NCI-H69 (cell line): ENCODE results near the gene COL18A1.
A peak's percentile ranks its signal among the peaks of the same experiment; 100 is the strongest.

Source experiments
- DNase-seq: peaks from one replicate; lab custom pipeline; 2025; lab: John Stamatoyannopoulos, UW

The COL18A1 gene

DNA sequence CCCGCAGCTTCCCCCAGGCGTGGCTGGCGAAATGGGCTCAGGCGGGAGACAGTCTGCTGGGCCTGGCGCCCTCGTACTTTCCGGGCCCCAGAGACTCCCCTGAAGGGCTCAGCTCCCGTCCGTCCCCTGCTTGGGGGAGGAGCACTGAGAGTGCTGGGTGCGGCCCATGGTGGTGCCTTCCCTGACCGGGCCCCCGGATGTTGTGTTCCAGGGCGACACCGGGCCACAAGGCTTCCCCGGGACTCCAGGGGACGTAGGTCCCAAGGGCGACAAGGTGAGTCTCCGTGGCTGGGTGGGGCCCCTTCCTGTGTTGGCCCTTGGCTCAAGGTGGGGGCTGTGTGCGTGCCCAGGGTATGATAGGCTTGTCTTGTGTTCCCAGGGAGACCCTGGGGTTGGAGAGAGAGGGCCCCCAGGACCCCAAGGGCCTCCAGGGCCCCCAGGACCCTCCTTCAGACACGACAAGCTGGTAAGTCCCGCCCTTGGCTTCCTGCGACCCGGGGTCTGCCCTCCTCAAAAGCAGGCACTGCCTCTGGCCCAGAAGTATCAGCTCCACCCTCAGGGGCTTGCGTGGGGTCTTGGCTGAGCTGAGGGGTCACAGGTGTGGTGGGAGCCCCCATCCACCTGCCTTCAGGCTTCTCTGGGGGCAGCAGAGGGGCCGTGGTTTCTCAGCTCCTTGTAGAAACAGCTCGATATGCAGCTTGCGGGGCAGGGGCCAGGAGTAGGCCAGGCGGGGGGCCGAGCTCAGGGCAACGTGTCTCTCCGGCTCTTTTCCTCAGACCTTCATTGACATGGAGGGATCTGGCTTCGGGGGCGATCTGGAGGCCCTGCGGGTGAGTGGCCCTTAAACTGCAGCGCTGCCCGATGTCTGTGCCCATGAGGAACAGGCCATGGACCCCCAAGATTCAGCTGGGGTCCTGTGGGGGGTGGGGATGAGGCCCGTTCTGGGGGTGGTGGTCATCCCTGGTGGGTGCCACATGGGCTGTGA lies 75.0 kb downstream of the COL18A1 start:
- DNase-seq: no peak

DNA sequence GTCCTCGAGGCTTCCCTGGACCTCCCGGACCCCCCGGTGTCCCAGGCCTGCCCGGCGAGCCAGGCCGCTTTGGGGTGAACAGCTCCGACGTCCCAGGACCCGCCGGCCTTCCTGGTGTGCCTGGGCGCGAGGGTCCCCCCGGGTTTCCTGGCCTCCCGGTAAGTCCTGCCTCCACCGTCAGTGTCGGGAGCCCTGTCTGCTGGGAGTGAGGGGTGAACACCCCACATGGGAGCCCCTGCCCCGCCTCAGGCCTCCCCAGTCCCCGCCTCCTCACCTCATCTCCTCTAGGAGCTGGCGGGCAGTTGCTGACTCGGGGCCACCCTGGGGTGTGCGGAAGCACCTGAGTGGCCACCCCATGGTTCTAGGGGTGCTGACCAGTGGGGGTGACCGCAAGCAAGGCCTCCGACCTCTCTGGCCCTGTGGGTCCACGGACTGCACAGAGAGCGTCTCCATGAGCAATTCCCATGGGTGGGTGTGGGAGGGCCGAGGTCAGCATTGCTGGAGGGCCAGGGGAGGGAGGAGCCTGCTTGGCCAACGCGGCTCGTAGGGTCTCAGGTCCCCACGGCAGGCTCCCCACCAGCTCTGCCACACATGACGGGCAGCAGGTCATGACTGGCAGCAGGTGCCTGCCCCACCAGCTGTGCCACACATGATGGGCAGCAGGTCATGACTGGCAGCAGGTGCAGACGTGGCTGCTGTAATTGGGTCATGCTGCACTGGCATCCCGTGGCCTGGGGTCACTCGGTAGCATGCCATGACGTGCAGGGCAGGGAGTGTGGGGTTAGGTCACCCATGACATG lies 75.9 kb downstream of the COL18A1 start:
- no peak for DNase-seq

DNA sequence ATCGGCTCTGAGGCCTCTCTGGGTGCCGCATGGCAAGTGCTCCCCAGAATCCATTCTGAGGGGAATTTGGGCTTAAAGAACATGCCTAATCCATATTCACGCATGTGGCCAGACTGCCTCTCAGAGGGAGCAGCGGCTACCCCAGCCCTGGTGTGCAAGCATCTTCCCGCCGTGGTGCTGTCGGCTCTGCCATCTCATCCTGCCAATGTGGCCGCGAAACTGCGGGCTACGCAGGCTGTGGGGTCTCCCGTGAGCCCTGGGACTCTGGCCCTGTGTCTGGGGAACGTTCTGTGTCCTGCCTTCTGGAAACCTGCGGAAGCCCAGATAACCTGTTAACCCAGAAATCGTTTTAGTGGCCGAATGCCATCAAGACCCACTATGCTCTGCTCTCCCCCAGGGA lies 76.6 kb downstream of the COL18A1 start:
- no peak for DNase-seq

GRCh38 chr21:45481977-45482898 lies 77.3 kb downstream of the COL18A1 start:
- no peak for DNase-seq

GRCh38 chr21:45482899-45483821 lies 78.2 kb downstream of the COL18A1 start:
- DNase-seq: no peak

- no peak for DNase-seq
These were observed 79.4 kb downstream of the COL18A1 start for GRCh38 chr21:45484318-45484717.

DNA sequence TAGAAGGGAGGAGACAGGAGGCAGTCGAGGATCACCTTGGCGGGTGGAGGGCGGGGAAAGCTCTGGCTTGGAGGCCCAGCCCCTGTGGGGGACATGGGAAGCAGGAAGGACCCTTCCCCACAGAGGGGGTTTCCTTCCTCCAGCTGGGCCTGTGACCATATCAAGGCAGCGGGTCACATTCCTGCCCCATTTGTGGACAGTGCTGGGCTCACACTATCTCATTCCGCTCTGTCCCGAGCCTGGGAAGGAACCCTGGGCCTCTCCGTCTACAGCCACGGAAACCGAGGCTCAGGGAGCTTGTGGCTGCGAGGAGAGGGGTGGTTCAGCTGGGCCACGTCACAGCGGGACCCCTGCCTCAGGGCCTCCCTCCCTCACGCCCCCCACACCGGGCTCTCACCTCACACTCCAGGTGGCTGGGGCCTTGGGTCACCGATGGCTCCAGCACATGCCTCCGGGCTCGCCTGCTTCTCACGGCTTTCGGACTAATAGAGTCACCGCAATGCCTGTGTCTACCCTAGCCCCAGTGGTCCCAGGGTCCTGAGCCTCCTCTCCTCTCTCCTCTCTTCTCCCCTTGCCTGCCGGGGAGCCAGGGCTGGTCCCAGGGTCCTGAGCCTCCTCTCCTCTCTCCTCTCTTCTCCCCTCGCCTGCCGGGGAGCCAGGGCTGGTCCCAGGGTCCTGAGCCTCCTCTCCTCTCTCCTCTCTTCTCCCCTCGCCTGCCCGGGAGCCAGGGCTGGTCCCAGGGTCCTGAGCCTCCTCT lies 80.9 kb downstream of the COL18A1 start:
- no peak for DNase-seq

- no peak for DNase-seq
These were observed 81.6 kb downstream of the COL18A1 start for GRCh38 chr21:45486443-45487160.

DNA sequence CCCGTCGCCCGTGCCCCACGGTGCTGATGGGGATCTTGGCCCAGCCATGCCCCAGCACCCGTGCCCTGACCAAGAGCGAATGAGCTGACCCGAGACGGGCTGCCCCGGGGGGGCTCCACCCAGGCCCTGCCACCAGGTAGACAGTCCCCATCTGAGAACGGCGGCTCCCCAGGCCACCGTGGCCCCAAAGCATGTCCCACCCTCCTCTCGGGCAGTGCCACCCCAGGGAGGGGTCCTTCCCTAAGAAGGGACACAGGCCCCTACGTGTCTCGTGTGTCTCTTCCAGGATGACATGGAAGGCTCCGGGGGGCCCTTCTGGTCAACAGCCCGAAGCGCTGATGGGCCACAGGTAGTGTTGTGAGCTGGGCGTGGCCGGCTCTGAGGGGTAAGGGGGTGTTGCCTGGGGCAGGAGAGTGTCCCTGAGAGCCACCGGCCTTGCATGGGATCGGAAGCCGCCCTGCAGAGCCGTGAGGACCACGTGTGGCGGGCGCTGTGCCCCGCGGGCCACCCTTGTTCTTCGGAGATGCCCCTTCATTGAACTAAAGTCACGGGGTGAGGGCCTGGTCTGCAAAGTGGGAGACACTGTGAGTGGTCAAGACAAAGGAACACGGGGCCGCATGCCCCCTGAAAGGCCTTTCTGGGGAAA lies 82.3 kb downstream of the COL18A1 start:
- no peak for DNase-seq

DNA sequence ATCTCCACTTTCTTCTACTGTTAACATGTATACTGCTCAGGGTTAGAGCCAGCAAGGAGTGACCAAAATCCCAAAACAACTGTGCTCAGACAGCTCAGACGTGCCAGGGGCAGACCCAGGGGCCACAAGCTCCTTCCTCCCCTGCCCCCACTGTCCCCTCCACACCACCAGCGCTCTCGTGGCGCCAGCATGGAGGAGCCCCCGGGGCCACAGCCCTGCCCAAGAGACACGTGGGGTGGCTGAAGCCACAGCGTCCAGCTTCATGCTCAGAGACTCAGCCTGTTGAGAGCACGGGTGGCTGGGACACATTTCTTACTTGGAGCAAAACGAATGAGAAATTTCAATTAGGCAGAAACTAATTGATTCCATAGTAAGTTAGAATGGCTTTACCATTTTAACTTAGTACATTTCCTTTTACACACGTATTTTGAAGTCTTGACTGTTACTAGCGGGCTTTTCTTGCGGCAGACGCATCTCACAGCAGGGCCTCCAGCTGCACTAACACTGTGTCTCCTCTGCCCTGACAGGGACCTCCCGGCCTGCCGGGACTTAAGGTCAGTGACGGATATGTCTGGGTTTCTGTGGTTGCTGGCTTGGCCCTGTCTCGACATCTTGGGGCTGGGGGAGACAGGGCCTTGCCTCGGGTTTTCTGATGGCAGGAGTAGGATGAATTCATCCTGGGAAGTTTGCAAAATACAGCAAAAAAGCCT lies 83.1 kb downstream of the COL18A1 start:
- DNase-seq: no peak

- peak; percentile 78 for DNase-seq
These were observed 84.2 kb downstream of the COL18A1 start for GRCh38 chr21:45488931-45489721.

DNA sequence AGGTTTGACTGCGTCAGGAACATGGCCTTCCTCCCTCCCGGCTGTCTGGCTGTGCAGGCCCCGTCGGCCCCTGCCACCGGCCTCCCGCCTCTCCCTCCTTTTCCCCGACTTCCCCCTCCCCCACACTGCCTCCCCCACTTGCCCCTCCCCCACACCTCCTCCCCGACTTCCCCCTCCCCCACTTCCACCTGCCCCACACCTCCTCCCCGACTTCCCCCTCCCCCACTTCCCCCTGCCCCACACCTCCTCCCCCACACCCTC lies 84.7 kb downstream of the COL18A1 start:
- no peak for DNase-seq

DNA sequence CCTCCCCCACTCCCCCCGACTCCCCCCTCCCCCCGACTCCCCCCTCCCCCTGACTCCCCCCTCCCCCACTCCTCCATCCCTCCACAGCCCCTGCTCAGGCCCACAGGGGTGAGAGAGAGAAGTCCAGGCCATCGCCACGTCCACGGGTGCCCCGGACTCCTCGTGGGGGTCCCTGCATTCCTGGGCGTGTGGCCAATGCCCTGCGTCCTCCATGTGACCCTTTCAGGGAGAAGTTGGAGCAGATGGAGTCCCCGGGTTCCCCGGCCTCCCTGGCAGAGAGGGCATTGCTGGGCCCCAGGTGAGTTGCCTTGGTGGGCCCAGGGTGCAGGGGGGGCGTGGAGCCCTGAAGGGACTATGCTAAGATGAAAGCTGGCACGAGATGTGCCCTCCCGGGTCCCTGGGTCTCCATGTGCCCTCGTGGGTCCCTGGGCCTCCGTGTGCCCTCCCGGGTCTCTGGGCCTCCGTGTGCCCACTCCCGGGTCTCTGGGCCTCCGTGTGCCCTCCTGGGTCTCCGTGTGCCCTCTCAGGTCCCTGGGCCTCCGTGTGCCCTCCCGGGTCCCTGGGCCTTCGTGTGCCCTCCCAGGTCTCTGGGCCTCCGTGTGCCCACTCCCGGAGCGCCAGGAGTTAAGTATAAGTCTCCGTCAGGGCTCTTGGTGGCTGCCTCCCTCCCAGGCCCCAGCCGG lies 85.2 kb downstream of the COL18A1 start:
- DNase-seq: no peak

DNA sequence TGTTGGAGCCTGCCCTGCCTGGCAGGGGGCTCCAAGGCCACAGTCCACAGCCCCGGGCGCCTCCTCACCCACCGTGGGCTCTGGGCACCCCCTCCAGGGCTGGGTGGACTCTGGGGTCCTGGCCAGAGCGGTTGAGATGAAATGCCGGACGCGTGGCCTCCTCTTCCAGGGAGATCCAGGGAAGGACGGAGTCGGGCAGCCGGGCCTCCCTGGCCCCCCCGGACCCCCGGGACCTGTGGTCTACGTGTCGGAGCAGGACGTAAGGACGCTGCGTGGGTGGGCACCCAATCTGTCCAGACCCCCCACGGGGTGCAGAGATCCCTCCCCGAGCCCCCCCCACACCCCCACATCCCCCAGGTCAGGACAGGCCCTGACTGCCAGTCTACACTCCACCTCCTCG lies 86.1 kb downstream of the COL18A1 start:
- DNase-seq: no peak

- DNase-seq: no peak
These were observed 86.7 kb downstream of the COL18A1 start for GRCh38 chr21:45491623-45492022.

- no peak for DNase-seq
These were observed 87.8 kb downstream of the COL18A1 start for GRCh38 chr21:45492765-45493164.

- DNase-seq: no peak
These were observed 88.5 kb downstream of the COL18A1 start for GRCh38 chr21:45493401-45494001.
